ENCODE results near the gene MAN1A1. TPM values are rescaled to one million over a fixed set of nuclear protein-coding genes. Genes with fewer than 3 reads are reported as not detected.

The MAN1A1 gene
- total RNA-seq, 2 donors from 2014 or later: 17.9 to 27.9 TPM

DNA sequence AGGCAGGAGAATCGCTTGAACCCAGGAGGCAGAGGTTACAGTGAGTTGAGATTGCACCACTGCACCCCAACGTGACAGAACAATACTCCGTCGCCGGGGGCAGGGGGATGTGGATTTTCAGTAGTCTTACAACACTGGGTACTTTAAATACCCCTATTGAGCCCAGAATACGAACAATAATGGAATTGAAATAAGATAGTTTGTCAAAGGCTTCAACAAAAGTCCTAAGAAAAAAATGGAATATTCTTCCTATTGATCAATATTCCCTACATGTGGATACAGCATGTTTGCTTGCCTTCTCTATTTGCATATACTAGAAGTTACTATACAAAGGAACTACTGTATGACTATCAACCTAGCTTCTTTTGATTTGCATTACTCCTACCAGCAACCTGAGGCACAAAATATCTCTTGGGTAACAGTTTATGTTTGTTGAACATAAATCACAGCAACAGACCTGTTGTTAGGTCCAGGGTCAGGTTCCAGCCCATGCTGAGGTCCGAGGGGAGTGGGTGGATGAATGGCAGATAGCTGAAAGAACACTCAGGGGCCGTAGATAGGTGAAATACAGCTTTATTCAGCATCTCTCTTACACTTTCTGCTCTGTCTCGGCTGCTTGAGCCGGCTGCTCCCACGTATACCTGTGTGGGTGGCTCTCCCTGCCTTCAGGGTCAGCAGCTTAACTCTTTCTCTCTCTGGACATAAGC lies 23.8 kb downstream of the MAN1A1 start:
- Histone ChIP-seq H3K36me3 (no peaks in the 10 kb centered on the region), H3K9me3 (no peaks in the 10 kb centered on the region), H3K27ac (no peak overlapping the region), H3K27me3 (replicated peaks; ENCODE audit: insufficient read depth) (no peaks in the 10 kb centered on the region), H3K4me1 (replicated peaks) (no peaks in the 10 kb centered on the region), H3K4me3 (no peak overlapping the region)
- WGBS: 86% methylated on average over 11 of the region's 11 CpGs
- intact Hi-C loops (cut with DNase I): no loop called here
- no peak for DNase-seq (ENCODE audit: low spot score)
- TF ChIP-seq, protein P1, sequence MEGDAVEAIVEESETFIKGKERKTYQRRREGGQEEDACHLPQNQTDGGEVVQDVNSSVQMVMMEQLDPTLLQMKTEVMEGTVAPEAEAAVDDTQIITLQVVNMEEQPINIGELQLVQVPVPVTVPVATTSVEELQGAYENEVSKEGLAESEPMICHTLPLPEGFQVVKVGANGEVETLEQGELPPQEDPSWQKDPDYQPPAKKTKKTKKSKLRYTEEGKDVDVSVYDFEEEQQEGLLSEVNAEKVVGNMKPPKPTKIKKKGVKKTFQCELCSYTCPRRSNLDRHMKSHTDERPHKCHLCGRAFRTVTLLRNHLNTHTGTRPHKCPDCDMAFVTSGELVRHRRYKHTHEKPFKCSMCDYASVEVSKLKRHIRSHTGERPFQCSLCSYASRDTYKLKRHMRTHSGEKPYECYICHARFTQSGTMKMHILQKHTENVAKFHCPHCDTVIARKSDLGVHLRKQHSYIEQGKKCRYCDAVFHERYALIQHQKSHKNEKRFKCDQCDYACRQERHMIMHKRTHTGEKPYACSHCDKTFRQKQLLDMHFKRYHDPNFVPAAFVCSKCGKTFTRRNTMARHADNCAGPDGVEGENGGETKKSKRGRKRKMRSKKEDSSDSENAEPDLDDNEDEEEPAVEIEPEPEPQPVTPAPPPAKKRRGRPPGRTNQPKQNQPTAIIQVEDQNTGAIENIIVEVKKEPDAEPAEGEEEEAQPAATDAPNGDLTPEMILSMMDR (IDR thresholded peaks at IDR 0.05): no peak
- no peak for TF ChIP-seq POLR2AphosphoS5 (IDR thresholded peaks at IDR 0.05)
- no peak for TF ChIP-seq POLR2A (IDR thresholded peaks at IDR 0.05)

- Histone ChIP-seq H3K4me1 (replicated peaks) (no peaks in the 10 kb centered on the region), H3K27me3 (replicated peaks; ENCODE audit: insufficient read depth) (no peaks in the 10 kb centered on the region), H3K36me3 (no peaks in the 10 kb centered on the region), H3K27ac (no peak overlapping the region), H3K4me3 (no peak overlapping the region), H3K9me3 (no peaks in the 10 kb centered on the region)
- intact Hi-C loops (cut with DNase I): no loop called here
- no peak for DNase-seq (ENCODE audit: low spot score)
- 63% methylated on average over 2 of the region's 2 CpGs for WGBS
- TF ChIP-seq POLR2AphosphoS5 (IDR thresholded peaks at IDR 0.05): no peak
- TF ChIP-seq POLR2A (IDR thresholded peaks at IDR 0.05): no peak
- TF ChIP-seq, protein P1 (IDR thresholded peaks at IDR 0.05): no peak
Observed at GRCh38 chr6:119324718-119325117, 24.8 kb downstream of the MAN1A1 start.

- Histone ChIP-seq H3K9me3 (no peaks in the 10 kb centered on the region), H3K4me3 (no peak overlapping the region), H3K27me3 (replicated peaks; ENCODE audit: insufficient read depth) (no peaks in the 10 kb centered on the region), H3K4me1 (replicated peaks) (no peaks in the 10 kb centered on the region), H3K27ac (no peak overlapping the region), H3K36me3 (no peaks in the 10 kb centered on the region)
- intact Hi-C loops (cut with DNase I): no loop called here
- DNase-seq (ENCODE audit: low spot score): no peak
- 54% methylated on average over 1 of the region's 1 CpG for WGBS
- TF ChIP-seq POLR2A (IDR thresholded peaks at IDR 0.05): no peak
- no peak for TF ChIP-seq POLR2AphosphoS5 (IDR thresholded peaks at IDR 0.05)
- TF ChIP-seq, protein P1 (IDR thresholded peaks at IDR 0.05): no peak
Observed at GRCh38 chr6:119323931-119324330, 25.6 kb downstream of the MAN1A1 start.

DNA sequence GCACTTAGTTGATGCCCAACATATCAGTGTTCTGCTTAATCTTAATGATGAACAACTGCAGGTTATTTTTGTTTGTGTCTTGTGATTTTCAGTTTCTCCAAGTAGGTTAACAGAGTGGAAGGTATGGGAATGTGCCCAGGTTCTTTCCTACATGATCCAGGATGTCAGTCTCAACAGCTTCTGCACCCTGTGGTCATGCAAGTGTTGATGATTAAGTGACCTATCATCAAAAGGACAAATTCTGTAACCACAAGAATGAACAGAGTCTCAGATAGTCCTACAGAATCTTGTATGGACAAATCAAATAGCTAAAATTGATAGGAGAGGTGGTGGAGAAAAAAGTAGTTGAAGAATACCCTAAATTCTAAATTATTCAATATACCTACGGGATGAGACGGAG lies 26.1 kb downstream of the MAN1A1 start:
- TF ChIP-seq POLR2AphosphoS5 (IDR thresholded peaks at IDR 0.05): no peak
- TF ChIP-seq POLR2A (IDR thresholded peaks at IDR 0.05): no peak
- TF ChIP-seq, protein P1 (IDR thresholded peaks at IDR 0.05): no peak
- Histone ChIP-seq H3K9me3 (no peaks in the 10 kb centered on the region), H3K36me3 (no peaks in the 10 kb centered on the region), H3K4me3 (no peak overlapping the region), H3K4me1 (replicated peaks) (no peaks in the 10 kb centered on the region), H3K27me3 (replicated peaks; ENCODE audit: insufficient read depth) (no peaks in the 10 kb centered on the region), H3K27ac (no peak overlapping the region)
- intact Hi-C loops (cut with DNase I): no loop called here
- no peak for DNase-seq (ENCODE audit: low spot score)
- 92% methylated on average over 2 of the region's 2 CpGs for WGBS

DNA sequence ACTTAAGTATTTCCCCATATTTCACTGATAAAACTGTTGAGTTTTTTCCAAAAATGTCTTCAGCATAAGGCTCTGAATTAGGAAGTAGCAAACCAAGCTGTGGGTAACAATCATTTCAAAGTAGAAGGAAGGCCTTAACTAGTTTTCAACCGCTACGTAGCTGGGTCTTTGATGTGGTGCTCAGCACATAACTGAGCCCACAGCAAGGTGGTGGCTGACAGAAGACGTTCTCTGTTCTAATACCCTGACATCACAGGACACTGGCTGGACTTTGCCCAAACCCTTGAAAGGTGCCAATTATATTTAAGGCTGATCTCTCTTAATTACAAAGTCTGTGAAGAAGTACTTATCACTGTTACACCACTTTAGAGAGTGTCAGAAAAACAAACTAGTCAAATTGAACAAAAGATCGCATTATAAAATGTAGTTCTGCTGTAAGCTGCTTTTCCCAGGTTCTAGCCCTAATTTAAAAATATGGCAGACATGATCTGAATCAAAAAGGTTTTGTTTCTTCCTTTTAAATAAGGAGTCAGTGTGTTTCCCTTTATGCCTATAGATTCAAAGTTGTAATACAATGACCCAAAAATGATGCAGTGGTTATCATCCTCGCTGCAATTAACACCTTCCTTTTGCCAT lies 26.7 kb downstream of the MAN1A1 start:
- Histone ChIP-seq H3K27me3 (replicated peaks; ENCODE audit: insufficient read depth) (no peaks in the 10 kb centered on the region), H3K27ac (no peak overlapping the region), H3K4me3 (no peak overlapping the region), H3K36me3 (no peaks in the 10 kb centered on the region), H3K4me1 (replicated peaks) (no peaks in the 10 kb centered on the region), H3K9me3 (no peaks in the 10 kb centered on the region)
- WGBS: 92% methylated on average over 5 of the region's 5 CpGs
- TF ChIP-seq POLR2A (IDR thresholded peaks at IDR 0.05): no peak
- no peak for TF ChIP-seq POLR2AphosphoS5 (IDR thresholded peaks at IDR 0.05)
- no peak for DNase-seq (ENCODE audit: low spot score)
- intact Hi-C loops (cut with DNase I): no loop called here

All from prostate gland (tissue), 2 donors.